Prostate gland (tissue), 2 donors: ENCODE results near the gene PAFAH2. TPM values are rescaled to one million over a fixed set of nuclear protein-coding genes. Genes with fewer than 3 reads are reported as not detected.

ENCODE experiments used
- DNase-seq: peaks from one replicate; pipeline ENCODE4 v3.0.0-alpha.2; 2019; ENCODE audit warnings: low spot score
- H3K27ac ChIP-seq, 2 donors: fragments of 200-600 bp; sonication (generic); 2 replicates each; pipeline ENCODE4 v1.5.1; 2017 to 2019
- H3K27me3 ChIP-seq: fragments of 200-600 bp; sonication (generic); replicated peaks from 2 replicates; pipeline ENCODE4 v1.5.1; 2019; ENCODE audit not compliant: insufficient read depth
- H3K36me3 ChIP-seq, 2 donors: fragments of 200-600 bp; sonication (generic); 1 replicate in 1 of 2; 2 replicates in 1 of 2; pipeline versions ENCODE4 v1.5.1 to v1.8.1; 2017 to 2019
- H3K4me1 ChIP-seq: fragments of 200-600 bp; sonication (generic); replicated peaks from 2 replicates; pipeline ENCODE4 v1.5.1; 2019
- H3K4me3 ChIP-seq, 2 donors: fragments of 200-600 bp; sonication (generic); 2 replicates each; pipeline ENCODE4 v1.5.1; 2017 to 2019
- H3K9me3 ChIP-seq: fragments of 200-600 bp; sonication (generic); 2 replicates; pipeline ENCODE4 v1.5.1; 2017
- CTCF ChIP-seq, 4 experiments: fragments of 200-600 bp in 2 of 4; fragments of 450-650 bp in 2 of 4; sonication (generic) in 2 of 4; IDR thresholded peaks; 1 replicate in 3 of 4; 2 replicates in 1 of 4; pipeline ENCODE4 v1.5.1; 2016 to 2019; ENCODE audit warnings: antibody characterized with exemption in 4 of 4, mild to moderate bottlenecking in 2 of 4, moderate library complexity in 2 of 4
- POLR2A ChIP-seq: fragments of 450-650 bp; IDR thresholded peaks from one replicate; pipeline ENCODE4 v1.6.1; 2016; ENCODE audit warnings: antibody characterized with exemption, mild to moderate bottlenecking
- POLR2AphosphoS5 ChIP-seq: sonication (generic); formaldehyde crosslinking; IDR thresholded peaks from one replicate; pipeline ENCODE4 v1.6.1; 2017; ENCODE audit warnings: antibody characterized with exemption
- WGBS: methylation state at CpG from one replicate; pipeline ENCODE4 v1.1.5; 2018; 5-methylcytosine and 5-hydroxymethylcytosine counted together
- intact Hi-C: fragments of 100-400 bp; cut with DNase I; formaldehyde crosslinking; loops from one replicate; pipeline ENCODE4 v1.14.2; 2022
- total RNA-seq, 2 donors: library from RNA; depleted of rRNA; stranded (reverse); fragments of >200 nt; gene quantifications; one replicate each; pipeline ENCODE4 v1.1.0, GENCODE V29; 2016

Gene PAFAH2
- total RNA-seq, 2 donors from 2014 or later: 17.4 to 18.7 TPM

DNA sequence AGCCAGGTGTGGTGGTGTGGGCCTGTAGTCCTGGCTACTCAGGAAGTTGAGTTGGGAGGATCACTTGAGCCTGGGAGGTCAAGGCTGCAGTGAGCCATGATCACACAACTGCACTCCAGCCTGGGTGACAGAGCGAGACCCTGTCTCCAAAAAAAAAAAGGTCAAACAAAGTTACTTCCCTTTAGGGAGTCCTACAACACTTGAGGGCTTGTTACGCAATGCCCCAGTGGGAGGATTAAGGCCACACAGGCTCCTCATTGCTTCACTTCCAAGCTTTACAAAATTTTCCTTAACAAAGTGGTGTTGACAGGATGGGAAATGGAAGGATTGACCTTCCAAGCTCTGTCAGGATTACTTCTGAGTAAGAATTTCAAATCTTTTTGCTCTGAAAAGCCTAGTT is 17.5 kb upstream of the PAFAH2 start:
- WGBS: 88% methylated on average over 2 of the region's 2 CpGs
- H3K27ac ChIP-seq: no peak overlapping the region
- no peak for TF ChIP-seq POLR2AphosphoS5
- TF ChIP-seq CTCF (IDR thresholded peaks at IDR 0.05): no peak
- no peak for TF ChIP-seq POLR2A
- no peaks in the 10 kb centered on the region for H3K9me3 ChIP-seq
- no peaks in the 10 kb centered on the region for H3K27me3 ChIP-seq
- H3K36me3 ChIP-seq: no peaks in the 10 kb centered on the region
- intact Hi-C loops: no loop called here
- H3K4me1 ChIP-seq: no peaks in the 10 kb centered on the region
- H3K4me3 ChIP-seq: no peak overlapping the region
- DNase-seq: no peak

DNA sequence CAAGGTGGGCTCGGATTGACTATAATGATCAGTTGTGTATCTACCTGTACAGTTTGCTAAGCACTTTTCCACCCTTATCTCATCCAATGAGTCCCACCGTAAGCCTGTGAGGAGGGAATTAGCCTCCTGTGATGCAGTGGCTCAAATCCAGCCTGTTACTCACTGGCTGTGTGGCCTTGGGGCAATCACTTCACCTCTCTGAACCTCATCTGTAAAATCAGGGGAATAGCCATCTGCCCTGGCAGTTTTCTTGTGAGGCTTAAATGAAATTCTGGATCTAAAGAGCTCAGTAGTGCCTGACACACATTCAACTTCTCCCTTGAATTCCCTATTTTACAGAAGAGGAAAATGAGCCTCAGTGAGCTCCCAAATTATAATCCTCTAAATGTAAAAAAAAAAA is 16.3 kb upstream of the PAFAH2 start:
- intact Hi-C loops: no loop called here
- no peaks in the 10 kb centered on the region for H3K9me3 ChIP-seq
- TF ChIP-seq CTCF (IDR thresholded peaks at IDR 0.05) (no peak), POLR2A (no peak), POLR2AphosphoS5 (no peak)
- H3K4me1 ChIP-seq: no peaks in the 10 kb centered on the region
- WGBS: 93% methylated on average over 2 of the region's 2 CpGs
- H3K36me3 ChIP-seq: no peaks in the 10 kb centered on the region
- no peaks in the 10 kb centered on the region for H3K27me3 ChIP-seq
- no peak overlapping the region for H3K4me3 ChIP-seq
- H3K27ac ChIP-seq: no peak overlapping the region
- no peak for DNase-seq

GRCh38 chr1:26012864-26013263 is 15.0 kb upstream of the PAFAH2 start:
- TF ChIP-seq CTCF (IDR thresholded peaks at IDR 0.05): no peak
- no peak for TF ChIP-seq POLR2A
- no peak for TF ChIP-seq POLR2AphosphoS5
- H3K36me3 ChIP-seq: no peaks in the 10 kb centered on the region
- H3K4me1 ChIP-seq: no peaks in the 10 kb centered on the region
- H3K27me3 ChIP-seq: no peaks in the 10 kb centered on the region
- H3K4me3 ChIP-seq: no peak overlapping the region
- 50% methylated on average over 3 of the region's 3 CpGs for WGBS
- DNase-seq: no peak
- no peak overlapping the region for H3K27ac ChIP-seq
- no peaks in the 10 kb centered on the region for H3K9me3 ChIP-seq
- intact Hi-C loops: no loop called here

DNA sequence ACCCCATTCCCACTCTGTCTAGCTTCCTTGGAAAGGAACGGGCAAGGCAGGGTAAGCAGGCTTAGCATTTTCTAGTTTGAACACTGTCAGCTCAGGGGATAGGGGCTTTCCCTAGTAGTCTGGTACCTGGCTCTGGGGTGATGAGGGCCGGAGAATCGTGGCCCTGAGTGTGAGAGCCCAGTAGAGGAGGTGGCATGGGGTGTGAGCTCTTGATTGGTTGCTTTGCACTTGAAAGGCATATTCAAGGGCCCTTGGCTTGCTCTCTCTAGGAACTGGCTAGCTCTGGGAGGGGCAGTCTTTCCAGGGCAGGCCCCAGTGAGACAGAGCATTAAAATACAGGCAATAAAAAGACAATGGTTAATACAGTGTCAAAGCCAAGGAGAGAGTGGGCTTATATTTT is 13.0 kb upstream of the PAFAH2 start:
- Histone ChIP-seq H3K27ac (no peak overlapping the region), H3K36me3 (no peaks in the 10 kb centered on the region), H3K4me3 (no peak overlapping the region), H3K9me3 (no peaks in the 10 kb centered on the region), H3K27me3 (no peaks in the 10 kb centered on the region), H3K4me1 (no peaks in the 10 kb centered on the region)
- WGBS: 53% methylated on average over 3 of the region's 3 CpGs
- intact Hi-C loops: no loop called here
- no peak for DNase-seq
- TF ChIP-seq CTCF (IDR thresholded peaks at IDR 0.05) (no peak), POLR2AphosphoS5 (no peak), POLR2A (no peak)

GRCh38 chr1:26009796-26010447 is 12.1 kb upstream of the PAFAH2 start:
- Histone ChIP-seq H3K4me3 (no peak overlapping the region), H3K9me3 (no peaks in the 10 kb centered on the region), H3K4me1 (no peaks in the 10 kb centered on the region), H3K27ac (no peak overlapping the region), H3K27me3 (no peaks in the 10 kb centered on the region), H3K36me3 (no peaks in the 10 kb centered on the region)
- intact Hi-C loops: no loop called here
- TF ChIP-seq POLR2AphosphoS5: no peak
- no peak for DNase-seq
- 55% methylated on average over 6 of the region's 6 CpGs for WGBS
